Brain microvascular endothelial cell (primary cell): Measurements from ENCODE around the gene AKT2.

ENCODE experiments used
- DNase-seq: peaks from one replicate; pipeline ENCODE4 v3.0.0-alpha.2; 2020
- H3K27ac ChIP-seq: fragments of 250-450 bp; sonication (Bioruptor Pico); 2 replicates; pipeline ENCODE4 v1.5.1; 2020; ENCODE audit warnings: mild to moderate bottlenecking, moderate library complexity
- H3K27me3 ChIP-seq: fragments of 250-450 bp; sonication (Bioruptor Pico); replicated peaks from 2 replicates; pipeline ENCODE4 v1.5.1; 2020; ENCODE audit warnings: mild to moderate bottlenecking
- H3K36me3 ChIP-seq: fragments of 250-450 bp; sonication (Bioruptor Pico); replicated peaks from 2 replicates; pipeline ENCODE4 v1.5.1; 2020; ENCODE audit warnings: mild to moderate bottlenecking
- H3K4me3 ChIP-seq: 2 replicates; pipeline ENCODE4 v1.5.1; 2011; ENCODE audit warnings: low read depth, mild to moderate bottlenecking, control low read depth, low read length, moderate library complexity
- in situ Hi-C: cut with HindIII; loops from 2 replicates; pipeline ENCODE4 v1.10.0; 2017; ENCODE audit warnings: low sequenced_read_pairs, low pct_ligation_motif_present
- TF ChIP-seq, protein P1 (sequence below): IDR thresholded peaks from 2 replicates; pipeline ENCODE4 v1.5.1; 2011; ENCODE audit warnings: low read depth, mild to moderate bottlenecking, moderate library complexity, low read length, control low read depth, inconsistent platforms; ENCODE audit errors: missing control alignments

The AKT2 gene

GRCh38 chr19:40198272-40198990, 86.7 kb downstream of the AKT2 start:
- H3K27ac ChIP-seq, result no peak overlapping the region
- no peaks in the 10 kb centered on the region for H3K27me3 ChIP-seq
- TF ChIP-seq, protein P1, sequence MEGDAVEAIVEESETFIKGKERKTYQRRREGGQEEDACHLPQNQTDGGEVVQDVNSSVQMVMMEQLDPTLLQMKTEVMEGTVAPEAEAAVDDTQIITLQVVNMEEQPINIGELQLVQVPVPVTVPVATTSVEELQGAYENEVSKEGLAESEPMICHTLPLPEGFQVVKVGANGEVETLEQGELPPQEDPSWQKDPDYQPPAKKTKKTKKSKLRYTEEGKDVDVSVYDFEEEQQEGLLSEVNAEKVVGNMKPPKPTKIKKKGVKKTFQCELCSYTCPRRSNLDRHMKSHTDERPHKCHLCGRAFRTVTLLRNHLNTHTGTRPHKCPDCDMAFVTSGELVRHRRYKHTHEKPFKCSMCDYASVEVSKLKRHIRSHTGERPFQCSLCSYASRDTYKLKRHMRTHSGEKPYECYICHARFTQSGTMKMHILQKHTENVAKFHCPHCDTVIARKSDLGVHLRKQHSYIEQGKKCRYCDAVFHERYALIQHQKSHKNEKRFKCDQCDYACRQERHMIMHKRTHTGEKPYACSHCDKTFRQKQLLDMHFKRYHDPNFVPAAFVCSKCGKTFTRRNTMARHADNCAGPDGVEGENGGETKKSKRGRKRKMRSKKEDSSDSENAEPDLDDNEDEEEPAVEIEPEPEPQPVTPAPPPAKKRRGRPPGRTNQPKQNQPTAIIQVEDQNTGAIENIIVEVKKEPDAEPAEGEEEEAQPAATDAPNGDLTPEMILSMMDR, result no peak
- in situ Hi-C loops, result no loop called here
- no peak overlapping the region for H3K4me3 ChIP-seq
- DNase-seq, result no peak
- peaks cover 2% of the 10 kb centered on the region for H3K36me3 ChIP-seq

GRCh38 chr19:40193587-40193849, 91.6 kb downstream of the AKT2 start:
- TF ChIP-seq, protein P1, result no peak
- Histone ChIP-seq H3K27ac (no peak overlapping the region), H3K36me3 (no peaks in the 10 kb centered on the region), H3K27me3 (no peaks in the 10 kb centered on the region), H3K4me3 (no peak overlapping the region)
- in situ Hi-C loops, result no loop called here
- DNase-seq, result no peak

GRCh38 chr19:40192758-40193586, 92.2 kb downstream of the AKT2 start:
- Histone ChIP-seq H3K27ac (no peak overlapping the region), H3K27me3 (no peaks in the 10 kb centered on the region), H3K4me3 (no peak overlapping the region), H3K36me3 (no peaks in the 10 kb centered on the region)
- in situ Hi-C loops, result no loop called here
- TF ChIP-seq, protein P1, result no peak
- DNase-seq, result no peak

DNA sequence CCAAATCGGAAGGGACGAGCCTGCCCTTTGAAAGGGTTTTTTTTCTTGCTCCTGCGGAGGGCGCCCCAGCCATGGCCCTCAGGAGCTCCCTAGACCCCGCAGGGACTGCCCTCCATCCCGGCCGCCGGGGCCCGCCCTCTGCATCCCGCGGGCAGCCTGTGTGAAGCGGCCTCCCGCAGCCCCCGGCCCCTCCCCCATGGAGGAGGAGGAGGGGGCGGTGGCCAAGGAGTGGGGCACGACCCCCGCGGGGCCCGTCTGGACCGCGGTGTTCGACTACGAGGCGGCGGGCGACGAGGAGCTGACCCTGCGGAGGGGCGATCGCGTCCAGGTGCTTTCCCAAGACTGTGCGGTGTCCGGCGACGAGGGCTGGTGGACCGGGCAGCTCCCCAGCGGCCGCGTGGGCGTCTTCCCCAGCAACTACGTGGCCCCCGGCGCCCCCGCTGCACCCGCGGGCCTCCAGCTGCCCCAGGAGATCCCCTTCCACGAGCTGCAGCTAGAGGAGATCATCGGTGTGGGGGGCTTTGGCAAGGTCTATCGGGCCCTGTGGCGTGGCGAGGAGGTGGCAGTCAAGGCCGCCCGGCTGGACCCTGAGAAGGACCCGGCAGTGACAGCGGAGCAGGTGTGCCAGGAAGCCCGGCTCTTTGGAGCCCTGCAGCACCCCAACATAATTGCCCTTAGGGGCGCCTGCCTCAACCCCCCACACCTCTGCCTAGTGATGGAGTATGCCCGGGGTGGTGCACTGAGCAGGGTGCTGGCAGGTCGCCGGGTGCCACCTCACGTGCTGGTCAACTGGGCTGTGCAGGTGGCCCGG, 93.1 kb downstream of the AKT2 start:
- peak overlapping the region; percentile 82 for H3K4me3 ChIP-seq
- H3K27ac ChIP-seq, result no peak overlapping the region
- no peak for DNase-seq
- in situ Hi-C loops, result no loop called here
- TF ChIP-seq, protein P1, result no peak
- H3K27me3 ChIP-seq, result no peaks in the 10 kb centered on the region
- no peaks in the 10 kb centered on the region for H3K36me3 ChIP-seq

GRCh38 chr19:40190891-40191835, 94.0 kb downstream of the AKT2 start, which contains the start of gene MAP3K10:
Gene MAP3K10, plus strand, starts transcription at chr19:40191426. Its CDS starts 606 bp downstream, at chr19:40192032.
- peak; percentile 63 for DNase-seq
- Histone ChIP-seq H3K27ac (peak within 1 kb of the TSS; percentile 67), H3K4me3 (peak within 1 kb of the TSS; percentile 82), H3K27me3 (no peaks in the 10 kb centered on the region), H3K36me3 (no peaks in the 10 kb centered on the region)
- TF ChIP-seq, protein P1, result no peak
- in situ Hi-C loops, result no loop called here
